T-helper 2 cell (primary cell): ENCODE results near the gene DOC2A.
A peak's percentile ranks its signal among the peaks of the same experiment; 100 is the strongest.
"Not testable (repeated sequence)": the region's sequence is repeated elsewhere in the genome, so short reads cannot be mapped to it uniquely, and the experiment has no call there.

Experiments used
- DNase-seq, 5 experiments: peaks; one replicate each; pipeline versions ENCODE4 v3.0.0 to v3.0.0-alpha.2; 2012 to 2022

The DOC2A gene

GRCh38 chr16:29971304-29971703 lies 39.5 kb downstream of the DOC2A start:
- DNase-seq, result no peak

- DNase-seq, result no peak
These were observed 42.6 kb downstream of the DOC2A start for GRCh38 chr16:29968205-29968604.

- DNase-seq, result no peak
These were observed 47.6 kb downstream of the DOC2A start for GRCh38 chr16:29963021-29963743.

GRCh38 chr16:29962344-29962994 lies 48.4 kb downstream of the DOC2A start:
- no peak for DNase-seq

GRCh38 chr16:29961479-29962343 lies 49.1 kb downstream of the DOC2A start, which contains the start of gene TMEM219:
Gene TMEM219 (plus strand): TSS chr16:29962079. CDS start chr16:29963144, 1,065 bp downstream.
- peak; percentile 88 to 93 (median 90) for DNase-seq

GRCh38 chr16:29961127-29961478 lies 49.7 kb downstream of the DOC2A start:
- DNase-seq, result no peak

GRCh38 chr16:29959821-29960220 lies 51.0 kb downstream of the DOC2A start:
- not testable (repeated sequence) for DNase-seq

- DNase-seq, result no peak
These were observed 51.5 kb downstream of the DOC2A start for GRCh38 chr16:29959293-29959692.

- DNase-seq, result no peak
These were observed 52.1 kb downstream of the DOC2A start for GRCh38 chr16:29958756-29959155.
